HepG2 (cell line): Measurements from ENCODE around the gene NGF.

Experiments used
- CHCHD3 ChIP-seq: sonication (generic); formaldehyde crosslinking; IDR thresholded peaks from 2 replicates; pipeline ENCODE4 v1.8.0; 2022; ENCODE audit warnings: mild to moderate bottlenecking, missing genetic modification reagents, moderate library complexity
- POLR2A ChIP-seq, 2 experiments: IDR thresholded peaks; 2 replicates each; pipeline ENCODE4 v1.6.1; 2011; ENCODE audit warnings: low read depth in 2 of 2, low read length in 2 of 2, mild to moderate bottlenecking in 1 of 2, moderate library complexity in 1 of 2; ENCODE audit not compliant: insufficient read depth in 1 of 2
- TF ChIP-seq, protein P1 (sequence below): sonication (generic); formaldehyde crosslinking; IDR thresholded peaks from 2 replicates; pipeline ENCODE4 v1.9.0; 2021; ENCODE audit warnings: missing genetic modification reagents, mild to moderate bottlenecking, borderline replicate concordance

DNA sequence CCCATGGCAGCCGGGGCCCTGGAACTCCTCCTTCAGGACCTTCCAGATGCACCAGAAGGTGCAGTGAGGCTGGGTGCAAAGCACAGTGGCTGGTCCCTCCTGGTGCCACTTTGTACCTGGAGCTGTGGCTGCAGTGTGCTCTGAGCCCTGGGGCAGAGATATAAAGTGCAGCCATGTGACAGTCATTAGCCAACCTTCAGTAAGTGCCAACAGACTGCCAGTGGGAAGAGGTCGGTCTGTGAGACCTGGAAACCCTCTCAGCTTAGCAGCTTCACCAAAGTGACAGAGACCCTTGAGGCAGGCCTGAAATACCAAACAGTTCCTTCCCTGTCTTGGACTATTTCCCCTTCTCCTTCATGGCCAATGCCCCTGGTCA, 26.7 kb upstream of the NGF start:
- TF ChIP-seq CHCHD3 (CRISPR knock-in tag) (no peak), POLR2A (IDR thresholded peaks at IDR 0.05; ENCODE audit: insufficient read depth in 1 of 2, low read depth in 2 of 2, low read length in 2 of 2) (no peak)
- TF ChIP-seq, protein P1, sequence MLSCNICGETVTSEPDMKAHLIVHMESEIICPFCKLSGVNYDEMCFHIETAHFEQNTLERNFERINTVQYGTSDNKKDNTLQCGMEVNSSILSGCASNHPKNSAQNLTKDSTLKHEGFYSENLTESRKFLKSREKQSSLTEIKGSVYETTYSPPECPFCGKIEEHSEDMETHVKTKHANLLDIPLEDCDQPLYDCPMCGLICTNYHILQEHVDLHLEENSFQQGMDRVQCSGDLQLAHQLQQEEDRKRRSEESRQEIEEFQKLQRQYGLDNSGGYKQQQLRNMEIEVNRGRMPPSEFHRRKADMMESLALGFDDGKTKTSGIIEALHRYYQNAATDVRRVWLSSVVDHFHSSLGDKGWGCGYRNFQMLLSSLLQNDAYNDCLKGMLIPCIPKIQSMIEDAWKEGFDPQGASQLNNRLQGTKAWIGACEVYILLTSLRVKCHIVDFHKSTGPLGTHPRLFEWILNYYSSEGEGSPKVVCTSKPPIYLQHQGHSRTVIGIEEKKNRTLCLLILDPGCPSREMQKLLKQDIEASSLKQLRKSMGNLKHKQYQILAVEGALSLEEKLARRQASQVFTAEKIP (CRISPR knock-in tag), result no peak
